Activated CD4-positive, alpha-beta T cell treated with anti-CD3 and anti-CD28 coated beads, Interleukin-2, amount 50 U/mL, for 16 hours (primary cell): ENCODE results near the gene TREML1.

Experiments used
- DNase-seq: peaks from one replicate; pipeline ENCODE4 v3.0.0-alpha.2; 2020

TREML1 gene

GRCh38 chr6:41177287-41177686, 23.1 kb upstream of the TREML1 start:
- no peak for DNase-seq

GRCh38 chr6:41176189-41176588, 22.0 kb upstream of the TREML1 start:
- no peak for DNase-seq

DNA sequence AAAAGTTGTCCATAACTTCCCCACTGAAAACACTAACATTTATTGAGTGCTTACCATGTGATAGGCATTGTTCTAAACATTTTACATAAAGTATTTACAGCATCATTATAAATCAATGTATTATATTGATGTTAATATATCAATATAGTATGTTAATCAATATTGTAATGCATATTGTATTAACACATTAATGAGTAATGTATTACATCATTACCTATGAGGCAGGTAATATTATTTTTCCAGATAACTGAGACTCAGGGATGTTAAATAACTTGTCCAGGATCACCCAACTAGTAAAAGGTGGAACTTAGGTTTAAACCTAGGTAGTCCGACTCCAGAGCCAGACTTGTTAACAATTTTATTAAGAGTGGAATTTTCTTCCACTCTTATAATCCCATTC, 20.9 kb upstream of the TREML1 start:
- DNase-seq: no peak

DNA sequence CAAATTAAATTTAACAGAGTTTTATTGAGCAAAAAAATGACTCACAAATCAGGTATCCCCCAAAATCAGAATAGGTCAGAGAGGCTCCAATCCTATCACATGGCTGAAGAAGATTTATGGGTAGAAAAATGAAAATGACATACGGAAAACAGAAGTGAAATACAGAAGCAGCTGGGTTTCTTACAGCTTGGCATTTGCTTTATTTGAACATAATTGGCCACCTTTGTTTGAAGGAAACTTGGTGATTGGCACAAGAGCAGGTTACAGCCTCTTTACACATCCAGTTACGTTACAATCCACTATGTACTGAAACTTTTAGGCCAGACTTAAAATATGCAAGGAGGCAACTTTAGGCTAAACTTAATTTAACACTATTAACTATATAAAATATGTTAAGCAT, 20.5 kb upstream of the TREML1 start:
- no peak for DNase-seq

DNA sequence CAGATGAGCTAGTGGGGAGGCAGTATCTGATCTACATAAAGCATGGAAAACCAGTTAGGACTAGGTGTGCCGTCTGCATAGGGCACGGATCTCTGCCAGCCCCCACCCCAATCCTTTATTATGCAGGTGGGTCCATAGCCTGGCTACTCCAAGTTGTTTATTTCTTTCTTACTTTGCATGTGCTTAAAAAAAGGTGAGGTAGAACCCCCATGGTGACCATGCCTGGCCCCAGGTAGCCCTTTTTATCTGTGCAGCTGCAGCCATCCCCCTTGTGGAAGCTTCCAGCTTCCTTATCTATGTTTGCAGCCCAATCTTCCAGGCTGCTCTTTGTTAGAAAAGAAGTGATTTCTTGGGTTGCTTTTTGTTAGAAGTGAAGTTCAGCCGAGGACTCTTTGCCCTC, 17.8 kb upstream of the TREML1 start:
- DNase-seq: no peak

DNA sequence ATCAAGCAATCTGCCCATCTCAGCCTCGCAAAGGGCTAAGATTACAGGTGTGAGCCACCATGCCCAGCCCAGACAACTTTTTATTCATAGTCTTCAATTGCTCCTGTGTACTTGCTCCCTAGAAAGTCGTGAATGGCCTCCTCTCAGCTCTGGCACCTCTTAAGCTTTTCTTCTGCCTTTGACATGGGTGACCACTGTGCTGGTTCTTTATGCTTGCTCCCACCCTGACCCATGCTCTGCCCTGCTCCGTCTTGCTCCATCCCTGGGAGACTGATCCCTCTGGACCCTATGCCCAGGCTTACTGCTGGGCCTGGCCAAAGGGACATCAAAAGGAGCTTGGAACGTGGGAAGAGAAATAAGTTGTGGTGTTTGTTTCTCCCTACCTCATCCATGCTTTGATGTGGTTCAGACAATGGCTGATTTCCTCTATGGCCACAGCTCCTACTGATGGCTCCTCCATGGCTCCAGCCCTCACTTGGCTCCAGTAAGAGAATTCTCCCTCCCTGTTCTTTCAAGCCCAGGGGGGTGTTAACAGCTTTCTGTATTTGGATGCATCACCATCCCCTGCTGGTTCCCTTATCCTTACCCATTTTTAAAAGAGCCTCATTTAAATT, 16.5 kb upstream of the TREML1 start:
- DNase-seq: no peak

DNA sequence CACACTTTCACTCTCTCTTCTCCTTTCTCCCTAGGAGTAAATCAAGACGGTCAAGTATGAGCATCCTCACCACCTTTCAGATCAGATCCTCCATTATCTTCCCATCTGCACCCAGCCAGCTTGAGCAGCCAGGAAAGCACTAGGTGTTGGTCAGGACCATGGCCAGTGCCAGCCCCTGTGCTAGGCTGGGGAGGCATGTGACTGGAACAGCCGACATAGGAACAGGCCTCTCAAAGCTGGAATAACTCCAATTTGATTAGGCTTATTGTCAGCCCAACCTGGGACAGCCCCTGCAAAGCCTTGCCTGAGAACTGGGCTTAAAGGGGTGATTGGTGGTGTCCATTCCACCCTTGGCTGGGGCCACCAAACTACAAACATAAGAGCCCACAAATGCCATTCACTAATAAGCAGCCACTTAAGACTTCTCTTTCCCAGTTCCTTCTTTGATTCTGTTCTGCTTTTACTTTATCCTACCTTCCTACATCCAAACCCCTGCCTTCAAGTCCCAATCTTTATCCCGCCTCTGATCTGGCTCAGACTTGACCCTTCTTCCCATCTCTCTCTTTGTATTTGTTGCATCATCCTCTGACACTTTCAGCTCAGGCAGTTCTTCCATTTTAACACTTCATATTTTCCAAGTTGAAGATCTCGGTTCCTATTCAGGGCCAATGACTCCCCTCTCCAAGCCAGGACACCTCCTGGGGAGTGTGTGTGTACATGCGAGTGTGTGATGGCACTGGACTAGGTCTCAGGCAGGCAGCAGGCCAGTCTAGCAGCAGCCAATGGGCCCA, 13.2 kb upstream of the TREML1 start:
- DNase-seq: no peak

DNA sequence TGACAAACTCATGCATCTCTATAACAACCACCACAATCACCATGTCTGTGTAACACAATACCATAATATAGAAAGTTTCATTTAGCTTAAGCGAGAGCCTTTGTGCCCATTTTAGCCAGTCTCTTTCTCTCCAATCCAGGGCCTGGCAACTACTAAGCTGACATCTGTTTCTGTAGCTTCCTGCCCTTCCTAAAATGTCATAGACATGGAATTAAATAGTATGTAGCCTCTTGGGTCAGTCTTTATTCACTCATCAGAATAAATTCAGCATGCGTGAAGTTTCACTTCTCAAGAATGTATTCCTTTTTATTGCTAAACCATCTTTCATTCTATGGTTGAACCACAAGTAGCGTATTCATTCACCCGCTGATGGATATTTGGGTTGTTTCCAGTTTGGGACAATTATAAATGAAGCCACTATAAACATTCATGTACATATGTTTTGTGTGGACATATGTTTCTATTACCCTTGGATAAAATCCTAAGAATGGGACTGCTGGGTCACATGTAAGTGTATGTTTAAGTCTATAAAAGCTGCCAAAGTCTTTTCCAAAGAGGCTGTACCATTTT, 10.5 kb upstream of the TREML1 start:
- DNase-seq: no peak

DNA sequence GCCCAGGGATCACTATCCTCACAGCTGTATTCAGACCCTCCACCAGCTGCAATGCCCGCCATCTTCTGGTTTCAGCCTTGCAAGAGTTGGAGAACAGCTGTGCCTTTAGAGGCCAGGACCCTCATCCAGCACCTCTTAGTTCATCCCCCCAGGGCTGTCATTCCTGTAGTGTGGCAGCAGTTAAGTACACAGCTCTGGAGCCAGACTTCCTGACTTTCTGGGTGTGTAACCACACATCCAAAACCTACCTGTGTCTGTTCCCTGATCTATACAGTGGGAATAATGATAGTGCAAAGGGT, 9.2 kb upstream of the TREML1 start:
- no peak for DNase-seq

DNA sequence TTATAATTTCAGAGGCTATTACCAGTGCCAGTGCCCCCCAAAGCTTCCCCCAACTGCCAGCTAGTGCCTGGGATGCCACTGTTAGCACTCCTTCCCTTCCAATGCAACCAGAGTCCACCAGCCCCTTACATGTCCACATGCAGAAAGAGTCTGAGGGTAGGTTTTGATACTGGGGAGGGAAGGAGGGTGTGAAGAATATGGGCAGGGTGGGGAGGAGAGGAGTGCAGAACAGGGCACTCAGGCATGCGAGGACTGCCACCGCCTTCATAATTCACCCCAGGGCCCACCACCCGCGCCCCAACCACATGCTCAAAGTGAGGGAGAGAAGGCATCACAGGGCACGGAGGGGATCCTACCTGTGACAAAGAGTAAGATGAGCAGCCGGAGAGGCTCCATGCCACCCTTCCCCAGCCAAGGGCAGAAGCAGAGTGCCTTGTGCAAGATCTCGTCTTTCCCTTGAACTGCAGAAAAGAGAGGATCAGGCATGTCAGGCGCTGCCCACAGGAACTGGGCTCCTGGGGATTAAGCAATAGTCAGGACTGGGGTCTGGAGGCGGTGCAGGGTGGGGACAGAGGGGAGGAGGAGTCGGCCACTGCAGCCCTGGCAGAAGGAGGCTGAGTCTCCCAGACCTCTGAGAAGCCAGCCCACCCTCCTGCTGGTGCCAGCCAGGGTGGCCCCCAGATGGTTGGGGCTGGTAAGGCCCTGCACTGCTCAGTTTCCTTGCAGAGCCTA, 8.7 kb upstream of the TREML1 start, which contains the start of gene TREM2:
TSS of gene TREM2 (minus strand) at position 430 of the 732 bp plus-strand sequence. CDS start at position 396, 34 bp downstream.
- DNase-seq: no peak

DNA sequence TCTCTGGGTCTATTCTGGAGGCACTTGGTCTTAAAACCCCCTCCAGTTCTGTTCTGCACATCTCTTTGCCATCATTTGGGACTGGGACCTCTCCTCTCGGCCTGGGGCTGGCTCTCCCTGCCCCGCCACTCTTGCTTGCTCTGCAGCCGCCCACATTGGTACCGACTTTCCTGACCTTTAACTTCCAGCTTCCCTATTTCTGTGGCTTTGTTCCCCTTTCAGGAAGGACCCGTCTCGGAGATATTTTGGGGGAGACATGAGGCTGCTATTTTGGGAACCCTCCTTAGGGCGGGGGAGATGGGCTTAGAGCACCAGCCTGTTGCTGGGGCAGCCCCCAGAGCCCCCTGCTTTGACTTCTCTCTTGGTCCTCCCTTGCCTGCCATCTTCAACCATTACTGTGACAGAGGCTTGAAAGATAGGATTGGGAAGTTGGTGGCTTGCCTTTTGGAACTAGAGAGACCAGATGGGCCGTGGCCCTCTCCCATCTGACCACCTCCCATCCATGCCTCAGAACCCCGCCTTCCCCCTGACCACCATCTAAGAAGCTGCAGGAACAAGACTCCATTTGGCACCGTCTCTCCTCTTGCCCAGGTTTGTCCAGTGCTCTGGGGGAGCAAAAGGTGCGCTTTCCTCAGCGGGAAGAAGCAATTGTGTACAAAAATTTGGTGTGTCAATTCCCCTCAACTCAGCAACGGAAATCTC, 7.9 kb upstream of the TREML1 start:
- DNase-seq: no peak

- no peak for DNase-seq
These were observed 7.2 kb upstream of the TREML1 start for GRCh38 chr6:41161380-41161779.

DNA sequence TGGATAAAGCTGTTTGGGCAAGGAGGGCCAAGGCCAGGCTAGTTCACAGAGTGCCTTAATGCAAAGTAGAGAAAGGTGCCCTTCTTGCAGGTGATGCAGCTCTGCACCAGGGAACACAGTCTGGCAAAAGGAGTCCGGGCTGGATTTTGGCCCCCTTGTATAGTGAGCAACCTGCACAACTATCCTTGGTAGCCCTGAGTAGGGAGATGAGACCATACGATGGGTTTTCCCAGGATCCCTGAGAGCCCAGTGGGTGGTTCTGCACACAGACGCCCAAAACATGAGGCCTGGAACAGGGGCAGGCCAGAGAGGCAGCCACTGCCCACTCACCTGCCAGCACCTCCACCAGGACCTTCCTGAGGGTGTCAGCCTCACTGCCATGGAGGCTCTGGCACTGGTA, 6.8 kb upstream of the TREML1 start:
- DNase-seq: no peak

GRCh38 chr6:41159415-41160082, 5.4 kb upstream of the TREML1 start:
- no peak for DNase-seq

- DNase-seq: no peak
These were observed 3.2 kb upstream of the TREML1 start for GRCh38 chr6:41157323-41157722.

GRCh38 chr6:41156771-41157170, 2.6 kb upstream of the TREML1 start:
- DNase-seq: no peak

DNA sequence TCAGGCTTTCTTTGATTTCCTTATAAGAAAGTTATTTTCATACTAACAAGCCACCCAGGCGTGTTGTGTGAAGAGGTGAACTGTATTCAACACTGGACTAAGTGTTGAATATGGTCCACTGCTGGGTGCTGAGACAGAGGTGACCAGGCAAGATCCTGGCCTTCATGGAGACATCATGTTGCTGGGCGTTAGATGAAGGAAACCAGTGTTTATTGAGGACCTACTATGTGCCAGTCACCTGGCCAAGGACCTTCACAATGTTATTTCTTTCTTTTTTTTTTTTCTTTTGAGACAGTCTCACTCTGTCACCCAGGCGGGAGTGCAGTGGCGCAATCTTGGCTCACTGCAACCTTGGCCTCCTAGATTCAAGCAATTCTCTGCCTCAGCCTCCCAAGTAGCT, 1.9 kb upstream of the TREML1 start:
- DNase-seq: no peak

GRCh38 chr6:41155132-41155805, 1.1 kb upstream of the TREML1 start:
- no peak for DNase-seq

DNA sequence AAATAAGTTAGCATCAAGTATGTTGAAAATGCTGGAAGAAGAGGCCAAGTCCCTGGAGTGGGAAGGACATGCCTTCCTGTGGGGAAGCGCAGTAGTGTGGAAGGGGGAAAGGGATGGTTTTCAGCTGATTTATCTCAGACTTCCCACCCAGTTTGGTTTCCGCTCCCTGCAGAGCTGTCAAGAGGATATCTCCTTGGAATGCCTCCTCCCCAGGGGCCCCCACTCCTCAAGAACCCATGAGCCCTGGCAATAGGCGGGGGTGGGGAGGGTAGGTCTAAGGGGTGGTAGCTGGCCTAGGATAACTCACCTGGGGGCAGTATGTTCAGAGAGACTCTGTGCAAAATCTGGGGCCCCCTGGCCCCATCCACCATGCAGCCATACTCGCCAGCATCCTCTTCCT, 696 bp downstream of the TREML1 start:
- no peak for DNase-seq

GRCh38 chr6:41150671-41151070, 3.5 kb downstream of the TREML1 start:
- DNase-seq: no peak

GRCh38 chr6:41147917-41148316, 6.2 kb downstream of the TREML1 start:
- no peak for DNase-seq

- no peak for DNase-seq
These were observed 17.2 kb downstream of the TREML1 start for GRCh38 chr6:41136911-41137310.
